CD4-positive, alpha-beta T cell treated with Interleukin-10 for 1 hour (primary cell): ENCODE measurements around the gene FAM114A1.
A peak's percentile ranks its signal among the peaks of the same experiment; 100 is the strongest.

Source experiments
- DNase-seq: peaks from one replicate; pipeline ENCODE4 v3.0.0-alpha.2; 2020

Gene FAM114A1

GRCh38 chr4:38859501-38859900 lies 8.1 kb upstream of the FAM114A1 start:
- DNase-seq = no peak

GRCh38 chr4:38860788-38861424 lies 6.7 kb upstream of the FAM114A1 start:
- peak; percentile 70 for DNase-seq

- DNase-seq = no peak
Observed at GRCh38 chr4:38861791-38862190, 5.8 kb upstream of the FAM114A1 start.

- no peak for DNase-seq
Observed at GRCh38 chr4:38865445-38865844, 2.2 kb upstream of the FAM114A1 start.

- no peak for DNase-seq
Observed at GRCh38 chr4:38866973-38867477, 581 bp upstream of the FAM114A1 start.

GRCh38 chr4:38868059-38868960 lies 704 bp downstream of the FAM114A1 start:
- no peak for DNase-seq

GRCh38 chr4:38869511-38869910 lies 1.9 kb downstream of the FAM114A1 start:
- DNase-seq = no peak

GRCh38 chr4:38870098-38870808 lies 2.6 kb downstream of the FAM114A1 start:
- DNase-seq = no peak

GRCh38 chr4:38871593-38871992 lies 4.0 kb downstream of the FAM114A1 start:
- DNase-seq = no peak

GRCh38 chr4:38872620-38873019 lies 5.0 kb downstream of the FAM114A1 start:
- DNase-seq = no peak

- no peak for DNase-seq
Observed at GRCh38 chr4:38873290-38873944, 5.8 kb downstream of the FAM114A1 start.

- no peak for DNase-seq
Observed at GRCh38 chr4:38876636-38877035, 9.0 kb downstream of the FAM114A1 start.

- no peak for DNase-seq
Observed at GRCh38 chr4:38884254-38884653, 16.6 kb downstream of the FAM114A1 start.

- DNase-seq = no peak
Observed at GRCh38 chr4:38889143-38889542, 21.5 kb downstream of the FAM114A1 start.

GRCh38 chr4:38891051-38891983 lies 23.7 kb downstream of the FAM114A1 start:
- no peak for DNase-seq

- no peak for DNase-seq
Observed at GRCh38 chr4:38894322-38894982, 26.8 kb downstream of the FAM114A1 start.

GRCh38 chr4:38896940-38897339 lies 29.3 kb downstream of the FAM114A1 start:
- DNase-seq = no peak

GRCh38 chr4:38898245-38898644 lies 30.6 kb downstream of the FAM114A1 start:
- no peak for DNase-seq

- no peak for DNase-seq
Observed at GRCh38 chr4:38902221-38902620, 34.6 kb downstream of the FAM114A1 start.

GRCh38 chr4:38902695-38903094 lies 35.1 kb downstream of the FAM114A1 start:
- peak; percentile 59 for DNase-seq

- no peak for DNase-seq
Observed at GRCh38 chr4:38904090-38904666, 36.6 kb downstream of the FAM114A1 start.
